DMS79 treated with DMSO at 0.1 percent for 48 hours (cell line): Measurements from ENCODE around the gene MICALL2.

Source experiments
- DNase-seq: peaks from one replicate; lab custom pipeline; 2025; lab: John Stamatoyannopoulos, UW

The MICALL2 gene

DNA sequence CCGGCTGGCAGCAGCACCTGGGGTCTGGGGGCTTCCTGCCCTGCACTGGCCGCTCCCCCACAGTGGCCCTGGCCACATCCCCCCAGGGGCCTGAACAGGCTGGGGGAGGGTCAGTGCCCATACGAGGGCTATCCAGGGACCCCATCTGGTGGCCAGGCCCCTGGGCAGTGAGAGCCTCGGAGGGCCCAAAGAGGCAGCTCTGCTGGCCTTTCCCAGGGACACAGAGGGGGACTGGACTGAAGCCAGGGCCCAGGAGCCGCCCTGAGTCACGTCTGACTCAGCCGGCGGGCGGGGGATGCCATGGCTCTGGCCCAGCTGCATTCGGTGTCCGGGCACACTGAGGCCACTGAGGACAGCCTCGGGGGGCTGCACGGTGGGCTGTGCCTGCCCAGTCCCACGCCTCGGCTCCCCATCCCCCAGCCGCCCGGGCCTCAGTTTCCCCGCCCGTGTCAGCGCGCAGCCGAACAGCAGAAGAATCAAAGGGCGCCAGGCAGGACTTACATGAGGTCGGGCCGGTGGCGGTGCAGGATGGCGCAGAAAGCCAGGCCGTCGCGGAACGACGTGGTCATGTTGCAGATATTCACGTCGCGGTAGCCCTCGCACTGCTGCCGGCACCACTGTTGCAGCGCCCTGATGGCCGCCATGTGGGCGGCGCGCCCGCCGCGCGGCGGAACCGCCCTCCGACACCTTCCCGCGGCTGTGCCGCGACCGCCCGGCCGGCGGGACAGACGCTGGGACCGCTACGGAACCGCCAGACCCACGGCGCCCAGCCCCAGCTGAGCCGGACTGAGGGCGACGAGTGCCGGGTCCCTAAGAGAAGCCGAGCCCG, at the start of gene MICALL2:
Gene MICALL2 (minus strand): TSS at position 788 of the 829 bp plus-strand sequence. CDS start 144 bp downstream, at position 644.
- DNase-seq = no peak

- DNase-seq = no peak
Measured at GRCh38 chr7:1508277-1508758, 49.0 kb upstream of the MICALL2 start.

- DNase-seq = peak; percentile 5
Measured at GRCh38 chr7:1505731-1506550, 46.7 kb upstream of the MICALL2 start.

DNA sequence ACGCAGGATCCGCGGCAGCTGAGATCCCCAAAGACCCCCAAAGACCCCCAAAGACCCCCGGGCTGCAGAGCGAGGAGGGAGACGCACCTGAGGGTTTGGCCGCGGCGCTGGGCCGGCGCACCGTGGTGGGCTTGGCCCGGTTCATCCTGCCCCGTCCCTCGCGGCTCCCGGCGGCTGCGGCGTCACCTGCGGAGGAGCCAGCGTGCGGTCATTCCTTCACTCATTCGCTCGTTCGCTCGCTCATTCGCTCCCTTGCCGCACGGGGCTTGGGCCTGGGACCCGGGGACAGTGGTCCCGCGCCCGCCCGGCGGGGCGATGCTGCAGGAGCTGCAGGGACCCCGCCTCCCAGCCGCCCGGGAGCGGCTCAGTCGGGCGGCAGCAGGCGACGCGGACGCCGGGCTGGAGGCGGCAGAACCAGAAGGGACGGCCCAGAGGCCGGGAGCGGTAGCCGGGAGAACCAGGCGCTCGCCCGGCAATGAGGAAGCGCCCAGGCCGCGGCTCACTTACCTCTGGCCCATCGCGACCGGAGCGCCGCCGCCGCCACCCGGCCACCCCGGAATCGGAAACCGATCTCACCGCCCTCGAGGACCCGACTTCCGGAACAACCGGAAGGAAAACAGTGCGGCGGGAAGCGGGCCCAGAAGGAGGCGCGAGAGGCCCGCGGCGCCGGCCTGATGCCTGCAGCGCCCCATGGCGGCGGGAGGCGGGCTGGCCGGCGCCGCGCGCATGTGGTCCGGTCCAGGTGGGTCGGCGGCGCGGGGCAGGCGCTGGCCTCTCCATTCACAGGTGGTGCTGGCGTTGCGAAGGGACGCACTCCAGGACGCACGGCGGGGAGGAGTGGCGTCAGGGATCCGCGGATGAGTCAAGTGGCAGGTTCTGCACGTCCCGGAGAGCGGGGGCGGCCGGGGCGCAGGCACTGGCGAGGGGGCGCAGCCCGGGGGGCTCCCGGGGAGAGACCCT, 44.8 kb upstream of the MICALL2 start, which contains the start of gene INTS1:
Gene INTS1 (minus strand): TSS at position 574 of the 960 bp plus-strand sequence. CDS start 429 bp downstream, at position 145.
- peak; percentile 92 for DNase-seq

GRCh38 chr7:1503390-1503789, 44.1 kb upstream of the MICALL2 start:
- no peak for DNase-seq

GRCh38 chr7:1502845-1503244, 43.6 kb upstream of the MICALL2 start:
- no peak for DNase-seq

GRCh38 chr7:1501487-1502270, 42.4 kb upstream of the MICALL2 start:
- no peak for DNase-seq

- no peak for DNase-seq
Measured at GRCh38 chr7:1500064-1500807, 41.0 kb upstream of the MICALL2 start.

- DNase-seq = no peak
Measured at GRCh38 chr7:1499367-1500029, 40.2 kb upstream of the MICALL2 start.

GRCh38 chr7:1498370-1499305, 39.4 kb upstream of the MICALL2 start:
- DNase-seq = no peak

DNA sequence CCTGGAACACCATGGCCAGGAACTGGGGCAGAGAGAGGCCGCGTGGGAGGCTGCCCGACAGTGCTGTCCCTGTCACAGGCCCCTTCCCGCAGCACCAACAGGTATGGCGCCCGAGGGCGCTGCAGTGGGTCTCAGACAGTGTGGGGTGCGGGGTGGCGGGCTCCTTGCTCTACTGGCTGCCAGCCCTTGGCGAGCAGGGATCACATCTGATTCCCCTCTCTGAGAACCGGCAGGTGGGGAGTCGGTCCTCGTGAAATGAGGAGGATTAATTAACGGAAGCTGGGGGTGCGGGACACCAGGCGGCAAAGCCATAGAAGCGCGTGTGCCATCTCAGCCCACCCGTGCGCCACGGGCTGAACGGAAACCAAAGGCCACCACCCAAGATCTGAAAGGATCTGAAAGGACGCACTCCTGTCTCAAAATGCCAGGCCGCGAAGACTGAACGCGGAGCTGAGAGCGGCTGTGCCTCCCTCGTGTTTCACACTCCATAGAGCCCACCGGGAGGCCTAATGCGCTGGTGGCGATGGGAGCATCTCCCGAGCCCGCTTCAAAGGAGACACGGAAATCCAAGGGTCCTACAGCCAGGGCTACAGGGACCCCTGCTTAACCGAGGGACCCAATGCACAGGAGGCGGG, 38.1 kb upstream of the MICALL2 start:
- no peak for DNase-seq

GRCh38 chr7:1496531-1497292, 37.4 kb upstream of the MICALL2 start:
- no peak for DNase-seq

DNA sequence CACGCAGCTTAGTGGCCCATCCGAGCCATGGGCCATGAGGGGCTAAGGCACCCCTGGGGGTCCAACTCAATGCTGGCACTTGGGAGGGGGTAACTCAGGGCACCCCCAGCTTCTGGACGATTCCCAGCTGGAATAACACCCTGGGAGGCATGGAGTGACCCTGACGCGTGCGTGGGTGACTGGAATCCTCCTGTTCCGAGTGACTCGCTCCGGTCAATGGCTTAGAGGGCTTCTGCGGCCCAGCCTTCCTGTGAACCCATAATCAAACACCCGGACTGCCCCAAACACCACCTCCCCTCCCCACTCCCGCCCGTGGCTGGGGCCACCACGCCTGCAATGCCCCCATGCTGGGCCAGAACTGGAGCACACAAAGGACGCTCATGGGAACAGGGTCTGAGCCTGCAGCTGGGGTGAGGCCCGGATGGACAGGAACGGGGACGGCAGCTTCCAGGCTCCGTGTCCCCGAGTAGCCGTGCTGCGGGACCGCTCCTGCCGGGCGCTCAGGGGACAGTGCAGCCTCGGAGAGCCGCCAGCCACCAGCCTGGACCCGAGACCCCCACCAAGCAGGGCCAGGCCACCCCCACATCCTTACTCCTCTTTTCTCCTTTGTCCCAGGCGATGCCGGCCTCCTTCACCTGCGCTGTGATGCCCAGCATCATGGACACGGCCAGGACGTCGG, 36.4 kb upstream of the MICALL2 start:
- no peak for DNase-seq

DNA sequence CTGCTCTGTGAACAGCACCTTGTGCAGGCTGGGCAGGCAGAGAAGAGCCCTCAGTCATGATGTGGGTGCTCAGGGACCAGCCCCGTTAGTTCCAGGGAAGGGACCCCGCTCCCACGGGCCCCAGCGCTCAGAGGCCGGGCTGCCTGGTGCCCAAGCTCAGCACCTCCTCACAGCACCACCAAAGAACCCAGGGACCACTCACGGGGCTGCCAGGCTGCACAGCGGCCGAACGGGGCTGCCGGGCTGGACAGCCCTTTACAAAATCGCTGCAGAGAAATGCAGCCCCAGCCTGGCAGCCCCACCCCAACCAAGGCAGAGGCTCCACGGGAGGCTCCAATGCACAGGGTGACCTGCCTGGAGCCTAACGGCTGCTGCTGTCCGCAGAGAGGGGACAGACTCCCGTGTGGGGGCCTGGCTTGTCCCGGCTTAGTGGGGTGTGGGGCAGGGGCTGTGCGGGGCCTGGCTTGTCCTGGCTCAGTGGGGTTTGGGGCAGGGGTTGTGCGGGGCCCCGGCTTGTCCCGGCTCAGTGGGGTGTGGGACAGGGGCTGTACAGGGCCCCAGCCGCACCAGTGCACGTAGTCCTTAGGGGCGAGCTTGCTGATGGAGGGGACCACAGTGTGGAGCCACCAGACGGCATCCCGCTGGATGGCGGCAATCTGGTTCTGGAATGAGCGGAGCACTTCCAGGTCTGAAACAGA, 35.7 kb upstream of the MICALL2 start:
- DNase-seq = no peak

GRCh38 chr7:1494447-1494846, 35.2 kb upstream of the MICALL2 start:
- DNase-seq = no peak

DNA sequence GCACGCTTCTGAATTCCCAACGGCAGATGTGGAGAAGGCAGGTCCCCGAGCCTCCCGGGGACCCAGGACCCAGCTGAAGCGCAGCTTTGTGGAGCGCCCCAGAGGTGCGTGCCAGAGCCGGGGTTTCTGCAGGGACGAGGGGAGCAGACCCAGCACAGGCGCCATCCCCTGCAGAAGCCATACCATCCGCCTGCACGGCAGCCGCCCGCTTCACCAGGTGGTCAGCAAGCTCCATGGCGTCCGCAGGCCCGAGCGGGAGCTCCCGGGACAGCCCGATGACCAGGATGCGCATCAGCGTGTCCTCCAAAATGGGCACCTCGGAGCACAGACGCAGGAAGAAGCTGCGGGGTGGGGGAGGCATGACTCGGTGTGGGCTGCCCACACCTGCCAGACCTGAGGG, 34.3 kb upstream of the MICALL2 start:
- no peak for DNase-seq
